ENCODE measurements around the gene STYXL1.
"Not testable (repeated sequence)": the region's sequence is repeated elsewhere in the genome, so short reads cannot be mapped to it uniquely, and the experiment has no call there.

Gene STYXL1

DNA sequence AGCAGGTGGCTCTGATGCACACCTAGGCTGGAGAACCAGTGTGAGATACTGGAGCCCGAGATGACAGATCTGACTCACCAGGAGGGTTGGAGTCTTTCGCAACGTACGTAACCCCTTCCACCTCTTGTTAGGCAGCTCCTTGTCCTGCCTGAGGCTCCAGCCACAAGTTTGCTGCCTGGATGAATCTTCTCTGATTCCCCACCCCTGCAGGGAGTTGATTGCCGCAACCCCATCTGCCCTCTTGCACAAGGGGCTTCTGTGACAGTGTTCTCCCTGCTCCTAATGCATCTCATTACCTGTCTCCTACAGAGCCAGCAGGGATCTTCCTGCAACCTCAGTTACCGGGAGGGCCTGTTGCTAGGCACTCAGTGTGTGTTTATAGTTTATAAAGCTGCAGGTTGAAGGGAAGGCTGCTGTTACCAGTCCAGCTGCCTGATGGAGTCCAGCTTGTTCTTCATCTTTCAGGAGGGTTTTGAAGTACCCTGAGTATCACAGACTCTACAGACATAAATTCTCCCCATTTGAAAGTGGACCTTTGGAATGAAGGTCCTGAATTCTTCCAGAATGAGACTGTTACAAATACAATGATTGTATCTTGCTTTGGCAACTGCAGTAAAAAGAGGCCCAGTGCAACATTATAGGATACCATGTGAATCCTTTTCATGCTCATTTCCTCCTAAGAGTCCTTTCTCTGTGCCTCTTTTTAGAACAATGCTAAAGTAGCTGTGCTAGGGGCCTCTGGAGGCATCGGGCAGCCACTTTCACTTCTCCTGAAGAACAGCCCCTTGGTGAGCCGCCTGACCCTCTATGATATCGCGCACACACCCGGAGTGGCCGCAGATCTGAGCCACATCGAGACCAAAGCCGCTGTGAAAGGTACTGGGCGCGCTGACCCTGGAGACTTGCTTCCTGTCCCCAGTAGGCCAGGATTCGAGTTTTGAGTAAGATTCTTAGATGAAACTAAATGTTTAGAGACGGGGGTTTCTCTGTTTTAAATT is 6.6 kb upstream of the STYXL1 start:
- H3K9me3 ChIP-seq (ENCODE audit: control insufficient read depth, low read length), result no peaks in the 10 kb centered on the region
- no peak for DNase-seq
- no peak overlapping the region for H3K4me3 ChIP-seq (ENCODE audit: insufficient read depth, low read depth, low read length, poor library complexity, severe bottlenecking)
- H3K27ac ChIP-seq (ENCODE audit: insufficient read depth, low read length, poor library complexity, severe bottlenecking), result no peak overlapping the region
- no peaks in the 10 kb centered on the region for H3K27me3 ChIP-seq (replicated peaks; ENCODE audit: control insufficient read depth, insufficient read depth, low read length, poor library complexity, severe bottlenecking)
- peaks cover 3% of the 10 kb centered on the region for H3K4me1 ChIP-seq (ENCODE audit: control insufficient read depth, insufficient read depth, low read length, poor library complexity, severe bottlenecking)
- H3K36me3 ChIP-seq (ENCODE audit: control insufficient read depth, insufficient read depth, low read length), result peaks cover 50% of the 10 kb centered on the region

DNA sequence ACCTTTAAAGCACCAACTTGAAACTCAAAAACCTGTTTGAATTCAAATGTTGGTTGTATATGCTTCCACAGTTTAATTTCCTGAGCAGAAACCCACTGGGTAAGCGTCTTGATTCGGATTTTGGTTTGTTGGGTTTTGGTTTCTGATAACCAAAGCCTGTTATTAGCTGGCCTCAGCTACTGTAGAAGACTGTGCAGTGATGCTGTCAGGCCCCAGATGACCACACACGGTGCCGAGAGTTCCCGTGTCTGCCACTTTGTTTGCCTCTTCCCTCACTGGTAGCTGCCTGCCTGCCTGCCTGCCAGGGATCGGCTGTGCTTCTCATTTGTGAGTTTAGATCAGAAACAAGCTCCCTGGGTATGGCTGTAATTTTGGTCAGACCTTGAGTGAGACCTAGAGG is 5.7 kb upstream of the STYXL1 start:
- H3K27ac ChIP-seq (ENCODE audit: insufficient read depth, low read length, poor library complexity, severe bottlenecking), result no peak overlapping the region

DNA sequence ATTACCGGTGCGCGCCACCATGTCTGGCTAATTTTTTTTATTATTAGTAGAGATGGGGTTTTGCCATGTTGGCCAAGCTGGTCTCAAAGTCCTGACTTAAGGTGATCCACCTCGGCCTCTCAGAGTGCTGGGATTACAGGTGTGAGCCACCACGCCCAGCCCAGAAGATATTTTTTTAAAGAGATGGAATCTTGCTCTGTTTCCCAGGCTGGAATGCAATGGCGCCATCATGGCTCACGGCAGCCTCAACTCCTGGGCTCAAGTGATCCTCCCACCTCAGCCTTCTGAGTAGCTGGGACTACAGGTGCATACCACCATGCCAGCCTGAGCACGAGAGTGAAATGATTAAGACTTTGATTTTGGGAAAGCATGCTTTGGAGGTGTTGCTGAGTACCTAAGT is 4.9 kb upstream of the STYXL1 start:
- not testable (repeated sequence) for H3K4me1 ChIP-seq (ENCODE audit: control insufficient read depth, insufficient read depth, low read length, poor library complexity, severe bottlenecking); H3K4me3 ChIP-seq (ENCODE audit: insufficient read depth, low read depth, low read length, poor library complexity, severe bottlenecking); H3K27ac ChIP-seq (ENCODE audit: insufficient read depth, low read length, poor library complexity, severe bottlenecking); H3K9me3 ChIP-seq (ENCODE audit: control insufficient read depth, low read length); DNase-seq; H3K27me3 ChIP-seq (replicated peaks; ENCODE audit: control insufficient read depth, insufficient read depth, low read length, poor library complexity, severe bottlenecking)
- peaks cover 33% of the 10 kb centered on the region for H3K36me3 ChIP-seq (ENCODE audit: control insufficient read depth, insufficient read depth, low read length)

More for the DNA sequence above, 5.7 kb upstream of the STYXL1 start:
- H3K27me3 ChIP-seq (replicated peaks; ENCODE audit: control insufficient read depth, insufficient read depth, low read length, poor library complexity, severe bottlenecking), result no peaks in the 10 kb centered on the region
- no peak overlapping the region for H3K4me3 ChIP-seq (ENCODE audit: insufficient read depth, low read depth, low read length, poor library complexity, severe bottlenecking)
- H3K4me1 ChIP-seq (ENCODE audit: control insufficient read depth, insufficient read depth, low read length, poor library complexity, severe bottlenecking), result peaks cover 3% of the 10 kb centered on the region
- H3K36me3 ChIP-seq (ENCODE audit: control insufficient read depth, insufficient read depth, low read length), result peaks cover 41% of the 10 kb centered on the region
- no peaks in the 10 kb centered on the region for H3K9me3 ChIP-seq (ENCODE audit: control insufficient read depth, low read length)
- DNase-seq, result no peak

DNA sequence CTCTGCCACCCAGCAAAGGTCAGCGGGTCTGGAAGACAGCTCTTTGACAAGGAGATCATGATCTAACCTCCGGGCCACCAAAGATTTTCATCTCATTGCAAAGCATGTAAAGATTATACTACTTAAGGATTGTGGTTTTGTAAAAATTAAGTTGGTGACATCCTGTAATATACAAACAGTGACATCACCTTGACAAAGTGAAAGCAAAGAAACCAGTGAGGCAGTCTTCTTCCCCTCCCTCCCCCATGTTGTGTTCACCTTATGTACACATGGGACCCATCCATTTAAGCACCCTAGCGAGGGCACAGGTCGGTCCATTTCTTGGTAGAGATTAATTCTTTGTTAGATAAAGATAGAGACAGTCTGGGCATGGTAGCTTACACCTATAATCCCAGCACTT is 4.0 kb upstream of the STYXL1 start:
- Histone ChIP-seq H3K27me3 (replicated peaks; ENCODE audit: control insufficient read depth, insufficient read depth, low read length, poor library complexity, severe bottlenecking) (no peaks in the 10 kb centered on the region), H3K27ac (ENCODE audit: insufficient read depth, low read length, poor library complexity, severe bottlenecking) (no peak overlapping the region), H3K9me3 (ENCODE audit: control insufficient read depth, low read length) (no peaks in the 10 kb centered on the region), H3K36me3 (ENCODE audit: control insufficient read depth, insufficient read depth, low read length) (peaks cover 25% of the 10 kb centered on the region), H3K4me1 (ENCODE audit: control insufficient read depth, insufficient read depth, low read length, poor library complexity, severe bottlenecking) (peaks cover 3% of the 10 kb centered on the region), H3K4me3 (ENCODE audit: insufficient read depth, low read depth, low read length, poor library complexity, severe bottlenecking) (no peak overlapping the region)
- DNase-seq, result no peak

DNA sequence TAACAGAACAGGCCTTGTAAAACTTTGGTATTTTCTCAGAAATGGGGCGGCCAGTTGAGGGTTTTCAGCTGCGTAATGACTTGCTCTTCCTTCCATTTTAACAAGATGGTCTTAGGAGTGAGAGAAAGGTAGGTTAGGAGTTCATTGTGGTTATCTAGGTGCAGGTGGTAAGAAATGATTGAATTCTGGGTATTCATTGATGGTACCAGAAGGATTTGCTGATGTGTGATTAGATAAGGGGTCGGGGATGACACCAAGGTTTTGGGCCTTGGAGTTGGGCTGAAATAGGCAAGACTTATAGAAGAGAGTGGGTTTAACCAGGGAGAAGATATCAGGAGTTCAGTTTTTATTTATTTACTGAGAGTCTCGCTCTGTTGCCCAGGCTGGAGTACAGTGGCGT is 2.7 kb upstream of the STYXL1 start:
- peaks cover 18% of the 10 kb centered on the region for H3K36me3 ChIP-seq (ENCODE audit: control insufficient read depth, insufficient read depth, low read length)
- H3K27ac ChIP-seq (ENCODE audit: insufficient read depth, low read length, poor library complexity, severe bottlenecking), result no peak overlapping the region
- no peak for DNase-seq
- no peak overlapping the region for H3K4me3 ChIP-seq (ENCODE audit: insufficient read depth, low read depth, low read length, poor library complexity, severe bottlenecking)
- H3K27me3 ChIP-seq (replicated peaks; ENCODE audit: control insufficient read depth, insufficient read depth, low read length, poor library complexity, severe bottlenecking), result no peaks in the 10 kb centered on the region
- H3K9me3 ChIP-seq (ENCODE audit: control insufficient read depth, low read length), result no peaks in the 10 kb centered on the region
- peaks cover 3% of the 10 kb centered on the region for H3K4me1 ChIP-seq (ENCODE audit: control insufficient read depth, insufficient read depth, low read length, poor library complexity, severe bottlenecking)

DNA sequence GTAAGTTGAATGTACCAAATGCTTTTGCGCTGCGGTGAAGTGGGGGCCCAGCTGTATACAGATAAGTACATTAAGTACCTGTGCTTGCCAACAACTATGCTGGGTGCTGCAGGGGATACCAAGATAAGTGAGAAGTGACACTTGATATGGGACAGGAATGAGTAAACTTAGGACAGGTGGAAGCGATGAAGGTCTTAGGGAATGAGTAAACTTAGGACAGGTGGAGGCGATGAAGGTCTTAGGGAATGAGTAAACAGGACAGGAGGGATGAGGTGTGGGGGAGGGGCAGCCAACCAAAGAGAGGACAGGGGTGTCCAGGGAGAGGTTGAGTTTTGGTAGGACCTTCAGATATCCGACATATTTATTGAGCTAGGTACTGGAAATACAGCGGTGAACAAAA is 1.5 kb upstream of the STYXL1 start:
- Histone ChIP-seq H3K27me3 (replicated peaks; ENCODE audit: control insufficient read depth, insufficient read depth, low read length, poor library complexity, severe bottlenecking) (no peaks in the 10 kb centered on the region), H3K9me3 (ENCODE audit: control insufficient read depth, low read length) (no peaks in the 10 kb centered on the region), H3K27ac (ENCODE audit: insufficient read depth, low read length, poor library complexity, severe bottlenecking) (no peak overlapping the region), H3K36me3 (ENCODE audit: control insufficient read depth, insufficient read depth, low read length) (peaks cover 9% of the 10 kb centered on the region), H3K4me3 (ENCODE audit: insufficient read depth, low read depth, low read length, poor library complexity, severe bottlenecking) (no peak overlapping the region), H3K4me1 (ENCODE audit: control insufficient read depth, insufficient read depth, low read length, poor library complexity, severe bottlenecking) (peaks cover 3% of the 10 kb centered on the region)
- no peak for DNase-seq

DNA sequence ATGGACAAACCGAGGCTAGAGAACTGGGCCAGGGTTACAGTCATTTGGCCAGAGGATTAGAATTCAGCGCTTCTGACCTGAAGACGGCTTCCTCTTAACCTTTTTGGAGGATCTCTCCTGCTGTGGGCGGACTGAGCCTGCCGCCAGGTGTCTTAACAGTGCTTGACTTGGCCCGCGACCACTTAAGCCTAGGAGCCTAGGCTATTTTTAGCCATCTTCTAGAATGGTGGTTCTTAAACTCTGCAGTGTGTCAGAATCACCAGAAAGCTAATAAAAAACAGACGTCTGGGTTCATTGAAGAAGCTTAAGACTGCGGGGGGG is 828 bp upstream of the STYXL1 start:
- Histone ChIP-seq H3K27me3 (replicated peaks; ENCODE audit: control insufficient read depth, insufficient read depth, low read length, poor library complexity, severe bottlenecking) (no peaks in the 10 kb centered on the region), H3K27ac (ENCODE audit: insufficient read depth, low read length, poor library complexity, severe bottlenecking) (peak overlapping the region; percentile 80), H3K9me3 (ENCODE audit: control insufficient read depth, low read length) (no peaks in the 10 kb centered on the region), H3K4me3 (ENCODE audit: insufficient read depth, low read depth, low read length, poor library complexity, severe bottlenecking) (peak overlapping the region; percentile 91), H3K36me3 (ENCODE audit: control insufficient read depth, insufficient read depth, low read length) (peaks cover 4% of the 10 kb centered on the region), H3K4me1 (ENCODE audit: control insufficient read depth, insufficient read depth, low read length, poor library complexity, severe bottlenecking) (peaks cover 3% of the 10 kb centered on the region)
- peak in 1 of 3 donors; percentile 5 for DNase-seq

DNA sequence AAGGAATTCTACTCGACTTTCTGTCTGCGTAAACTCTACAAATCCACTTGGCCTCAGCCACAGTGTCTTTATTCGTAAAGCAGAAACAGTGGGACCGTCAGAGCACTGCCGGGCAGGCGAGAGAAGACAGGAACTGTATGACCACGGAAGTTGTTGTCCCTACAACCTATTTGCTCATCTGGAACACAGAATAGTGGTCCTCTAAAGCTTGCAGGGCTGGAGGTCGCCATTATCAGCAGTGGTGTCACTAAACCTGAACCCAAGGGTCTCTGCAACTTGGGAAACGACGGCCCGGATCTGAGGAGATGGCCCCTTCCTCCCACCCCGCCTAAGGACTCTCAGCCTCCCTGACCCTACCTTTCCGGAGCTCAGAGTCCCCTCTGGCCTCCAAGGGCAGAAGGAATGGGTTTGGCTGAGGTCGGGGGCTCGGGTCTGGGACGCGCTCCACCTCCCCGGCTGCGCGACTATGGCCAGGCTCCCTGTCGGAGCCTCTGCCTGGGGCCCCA is 442 bp downstream of the STYXL1 start:
- Histone ChIP-seq H3K9me3 (ENCODE audit: control insufficient read depth, low read length) (no peaks in the 10 kb centered on the region), H3K36me3 (ENCODE audit: control insufficient read depth, insufficient read depth, low read length) (peaks cover 4% of the 10 kb centered on the region), H3K4me3 (ENCODE audit: insufficient read depth, low read depth, low read length, poor library complexity, severe bottlenecking) (peak overlapping the region; percentile 91), H3K27ac (ENCODE audit: insufficient read depth, low read length, poor library complexity, severe bottlenecking) (peak overlapping the region; percentile 80), H3K4me1 (ENCODE audit: control insufficient read depth, insufficient read depth, low read length, poor library complexity, severe bottlenecking) (peaks cover 3% of the 10 kb centered on the region), H3K27me3 (replicated peaks; ENCODE audit: control insufficient read depth, insufficient read depth, low read length, poor library complexity, severe bottlenecking) (no peaks in the 10 kb centered on the region)
- no peak for DNase-seq

DNA sequence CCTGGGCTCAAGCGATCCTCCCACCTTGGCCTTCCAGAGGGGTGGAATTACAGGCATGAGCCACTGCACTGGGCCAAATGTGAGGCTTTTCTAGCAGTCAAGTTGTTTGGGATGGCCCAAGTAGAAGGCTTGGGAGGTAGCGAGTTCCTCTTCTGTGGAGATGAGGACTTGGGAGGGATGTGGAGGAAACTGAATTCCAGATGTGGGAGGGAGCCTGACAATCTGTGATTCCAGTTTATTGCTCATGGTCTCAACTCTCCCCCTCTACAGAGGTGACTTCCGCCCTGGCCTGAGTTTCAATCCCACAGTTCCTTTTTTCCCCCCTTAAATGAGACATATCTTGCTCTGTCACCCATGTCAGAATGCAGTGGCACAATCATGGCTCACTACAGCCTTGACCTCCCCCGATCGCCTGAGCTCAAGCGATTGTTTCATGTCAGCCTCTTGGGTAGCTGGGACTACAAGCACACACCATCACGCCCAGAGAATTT is 3.4 kb downstream of the STYXL1 start:
- H3K27ac ChIP-seq (ENCODE audit: insufficient read depth, low read length, poor library complexity, severe bottlenecking), result no peak overlapping the region
- H3K4me3 ChIP-seq (ENCODE audit: insufficient read depth, low read depth, low read length, poor library complexity, severe bottlenecking), result no peak overlapping the region
- H3K9me3 ChIP-seq (ENCODE audit: control insufficient read depth, low read length), result no peaks in the 10 kb centered on the region
- no peaks in the 10 kb centered on the region for H3K4me1 ChIP-seq (ENCODE audit: control insufficient read depth, insufficient read depth, low read length, poor library complexity, severe bottlenecking)
- DNase-seq, result no peak
- H3K36me3 ChIP-seq (ENCODE audit: control insufficient read depth, insufficient read depth, low read length), result no peaks in the 10 kb centered on the region
- H3K27me3 ChIP-seq (replicated peaks; ENCODE audit: control insufficient read depth, insufficient read depth, low read length, poor library complexity, severe bottlenecking), result no peaks in the 10 kb centered on the region

DNA sequence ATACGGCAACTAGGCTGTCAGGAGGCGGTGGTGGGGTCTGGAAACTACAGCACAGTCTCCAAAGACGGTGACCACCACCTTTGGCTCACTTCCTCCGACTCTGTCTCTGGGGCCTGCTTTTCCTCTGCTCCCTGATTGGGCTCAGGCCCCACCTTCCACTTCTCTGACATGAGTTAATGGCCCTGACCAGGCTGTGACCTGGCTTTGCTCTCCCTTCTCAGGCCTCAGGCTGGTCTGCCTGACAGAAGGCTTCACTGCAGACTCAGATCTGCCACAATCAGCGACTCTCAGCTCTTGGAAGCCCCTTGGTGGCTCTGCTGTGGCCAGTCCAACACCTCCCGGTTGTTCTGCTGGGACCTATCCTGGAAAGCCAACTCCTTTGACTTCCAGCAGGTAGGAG is 7.7 kb downstream of the STYXL1 start:
- no peak overlapping the region for H3K27ac ChIP-seq (ENCODE audit: insufficient read depth, low read length, poor library complexity, severe bottlenecking)

More for the DNA sequence above, 7.7 kb downstream of the STYXL1 start:
- no peak overlapping the region for H3K4me3 ChIP-seq (ENCODE audit: insufficient read depth, low read depth, low read length, poor library complexity, severe bottlenecking)
- no peaks in the 10 kb centered on the region for H3K9me3 ChIP-seq (ENCODE audit: control insufficient read depth, low read length)
- no peaks in the 10 kb centered on the region for H3K4me1 ChIP-seq (ENCODE audit: control insufficient read depth, insufficient read depth, low read length, poor library complexity, severe bottlenecking)
- H3K36me3 ChIP-seq (ENCODE audit: control insufficient read depth, insufficient read depth, low read length), result no peaks in the 10 kb centered on the region
- DNase-seq, result no peak
- H3K27me3 ChIP-seq (replicated peaks; ENCODE audit: control insufficient read depth, insufficient read depth, low read length, poor library complexity, severe bottlenecking), result no peaks in the 10 kb centered on the region

All from effector memory CD4-positive, alpha-beta T cell (primary cell).